HG03135 (cell line): ENCODE measurements around the gene PMIS2.

Experiments used
- ATAC-seq: cut with Tn5 transposase; IDR thresholded peaks from one replicate; pipeline ENCODE4 v1.9.1; 2021; ENCODE audit warnings: mild to moderate bottlenecking, moderate library complexity; ENCODE audit not compliant: unreplicated experiment

Gene PMIS2

GRCh38 chr19:35623327-35624010, 37.5 kb downstream of the PMIS2 start:
- ATAC-seq, result no peak

- no peak for ATAC-seq
Measured at GRCh38 chr19:35628264-35628564, 42.2 kb downstream of the PMIS2 start.

DNA sequence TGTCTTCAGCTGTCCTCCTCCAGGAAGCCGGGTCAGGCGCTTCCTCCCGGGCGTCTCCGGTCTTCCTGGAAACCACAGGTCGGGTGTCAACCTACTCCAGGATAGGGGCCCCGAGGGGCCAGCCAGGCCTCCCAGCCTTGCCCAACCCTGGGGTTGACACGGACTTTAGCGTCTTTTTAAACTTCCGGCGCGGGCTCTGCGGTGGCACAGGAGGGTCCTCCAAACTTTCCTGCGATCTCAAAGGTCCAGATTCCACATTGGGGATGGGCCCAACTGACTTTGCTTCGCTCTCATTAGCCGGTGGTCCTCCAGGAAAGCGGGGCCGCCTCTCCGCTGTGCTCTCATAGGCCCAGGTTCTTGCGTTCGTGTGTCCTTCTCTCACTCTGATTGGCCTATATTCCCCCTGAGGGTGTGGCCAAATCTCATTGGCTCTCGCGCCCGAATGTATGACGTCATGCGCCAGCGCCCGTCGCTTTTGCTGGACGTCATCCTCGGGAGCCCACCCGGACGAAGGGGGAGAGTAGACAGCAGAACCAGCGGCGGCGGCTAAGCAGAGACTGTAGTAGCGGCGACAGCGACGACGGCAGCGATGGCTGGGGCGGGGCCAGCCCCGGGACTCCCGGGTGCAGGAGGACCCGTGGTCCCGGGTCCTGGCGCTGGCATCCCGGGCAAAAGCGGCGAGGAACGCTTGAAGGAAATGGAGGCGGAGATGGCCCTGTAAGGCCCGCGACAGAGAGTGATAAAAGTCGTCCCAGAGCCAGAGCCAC, 42.8 kb downstream of the PMIS2 start, which contains the start of gene RBM42:
Gene RBM42 (plus strand): TSS at position 472 of the 767 bp plus-strand sequence. CDS start 118 bp downstream, at position 590.
- peak; percentile 96 for ATAC-seq

GRCh38 chr19:35629332-35629633, 43.3 kb downstream of the PMIS2 start:
- ATAC-seq, result no peak

GRCh38 chr19:35633727-35634440, 47.9 kb downstream of the PMIS2 start:
- ATAC-seq, result no peak

GRCh38 chr19:35636651-35637050, 50.7 kb downstream of the PMIS2 start:
- ATAC-seq, result no peak
